Parathyroid adenoma (tissue), 2 donors: ENCODE results near the gene USP17L28.
"Not testable (repeated sequence)": the region's sequence is repeated elsewhere in the genome, so short reads cannot be mapped to it uniquely, and the experiment has no call there.

Source experiments
- H2AFZ ChIP-seq: fragments of 300-600 bp; sonication (generic); one replicate; pipeline ENCODE4 v1.7.0; 2017; ENCODE audit warnings: antibody characterized with exemption, mild to moderate bottlenecking
- H3K27ac ChIP-seq: fragments of 300-600 bp; sonication (generic); one replicate; pipeline ENCODE4 v1.7.0; 2017
- H3K27me3 ChIP-seq: fragments of 300-600 bp; sonication (generic); one replicate; pipeline ENCODE4 v1.7.0; 2017; ENCODE audit warnings: low read length; ENCODE audit not compliant: control insufficient read depth, insufficient read depth
- H3K36me3 ChIP-seq: fragments of 300-600 bp; sonication (generic); one replicate; pipeline ENCODE4 v1.7.0; 2017; ENCODE audit warnings: low read length; ENCODE audit not compliant: control insufficient read depth, insufficient read depth
- H3K4me1 ChIP-seq: fragments of 300-600 bp; sonication (generic); one replicate; pipeline ENCODE4 v1.7.0; 2017; ENCODE audit warnings: control low read depth
- H3K4me2 ChIP-seq: fragments of 300-600 bp; sonication (generic); one replicate; pipeline ENCODE4 v1.7.0; 2017; ENCODE audit warnings: low read length
- H3K4me3 ChIP-seq: fragments of 300-600 bp; sonication (generic); one replicate; pipeline ENCODE4 v1.7.0; 2017; ENCODE audit warnings: low read depth, low read length
- H3K79me2 ChIP-seq: fragments of 300-600 bp; sonication (generic); one replicate; pipeline ENCODE4 v1.7.0; 2017; ENCODE audit warnings: control low read depth
- H3K9ac ChIP-seq: fragments of 300-600 bp; sonication (generic); one replicate; pipeline ENCODE4 v1.7.0; 2017; ENCODE audit warnings: mild to moderate bottlenecking
- H3K9me3 ChIP-seq: fragments of 300-600 bp; sonication (generic); one replicate; pipeline ENCODE4 v1.7.0; 2017; ENCODE audit warnings: low read length; ENCODE audit not compliant: control insufficient read depth
- donor health status: primary hyperparathyroidism.

USP17L28 gene, protein sequence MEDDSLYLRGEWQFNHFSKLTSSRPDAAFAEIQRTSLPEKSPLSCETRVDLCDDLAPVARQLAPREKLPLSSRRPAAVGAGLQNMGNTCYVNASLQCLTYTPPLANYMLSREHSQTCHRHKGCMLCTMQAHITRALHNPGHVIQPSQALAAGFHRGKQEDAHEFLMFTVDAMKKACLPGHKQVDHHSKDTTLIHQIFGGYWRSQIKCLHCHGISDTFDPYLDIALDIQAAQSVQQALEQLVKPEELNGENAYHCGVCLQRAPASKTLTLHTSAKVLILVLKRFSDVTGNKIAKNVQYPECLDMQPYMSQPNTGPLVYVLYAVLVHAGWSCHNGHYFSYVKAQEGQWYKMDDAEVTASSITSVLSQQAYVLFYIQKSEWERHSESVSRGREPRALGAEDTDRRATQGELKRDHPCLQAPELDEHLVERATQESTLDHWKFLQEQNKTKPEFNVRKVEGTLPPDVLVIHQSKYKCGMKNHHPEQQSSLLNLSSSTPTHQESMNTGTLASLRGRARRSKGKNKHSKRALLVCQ

DNA sequence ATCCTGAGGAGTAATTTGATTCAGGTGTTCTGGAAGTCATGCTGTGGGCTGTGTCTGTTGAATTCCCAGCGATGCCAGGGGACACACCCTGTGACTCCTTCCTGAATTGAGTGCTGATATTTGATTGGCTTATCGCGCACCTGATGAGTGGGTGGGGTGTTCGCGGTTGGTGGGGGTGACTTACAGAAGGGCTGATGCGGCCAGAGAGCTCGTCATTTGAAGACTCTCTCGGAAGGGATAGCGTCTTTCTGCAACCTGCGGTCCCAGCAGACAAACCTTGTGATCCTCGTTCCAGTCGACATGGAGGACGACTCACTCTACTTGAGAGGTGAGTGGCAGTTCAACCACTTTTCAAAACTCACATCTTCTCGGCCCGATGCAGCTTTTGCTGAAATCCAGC is at the start of gene USP17L28:
TSS of gene USP17L28 (plus strand) at position 301 of the 400 bp plus-strand sequence. CDS start at position 301, 0 bp downstream.
- H3K79me2 ChIP-seq, H3K36me3 ChIP-seq, H3K27me3 ChIP-seq: not testable (repeated sequence)

DNA sequence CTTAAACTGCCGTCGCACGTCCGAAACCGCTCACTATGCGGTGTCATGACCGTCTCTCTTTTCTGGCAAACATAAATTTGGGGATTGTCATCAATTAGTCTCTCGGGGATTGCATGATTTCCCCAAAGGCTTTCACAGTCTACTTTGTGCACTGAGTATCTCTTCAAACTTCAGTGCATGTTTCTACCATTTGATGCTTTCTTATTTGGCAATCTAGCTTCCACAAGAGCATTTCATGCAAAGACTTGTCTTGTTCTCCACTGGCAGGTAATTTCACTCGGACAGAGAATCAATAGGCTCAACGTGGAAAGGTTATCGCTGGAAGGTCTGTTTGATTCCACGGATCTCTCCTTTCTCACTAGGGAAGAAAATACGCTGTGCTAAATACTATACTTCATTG is 24.5 kb upstream of the USP17L28 start:
- H3K4me1 ChIP-seq, H3K36me3 ChIP-seq, H3K9ac ChIP-seq, H3K4me2 ChIP-seq, H3K4me3 ChIP-seq, H3K27me3 ChIP-seq, H3K9me3 ChIP-seq, H3K27ac ChIP-seq, H3K79me2 ChIP-seq, H2AFZ ChIP-seq: not testable (repeated sequence)

More for the DNA sequence above, at the start of gene USP17L28:
- H3K4me1 ChIP-seq, H3K9me3 ChIP-seq, H3K9ac ChIP-seq, H3K27ac ChIP-seq, H2AFZ ChIP-seq, H3K4me3 ChIP-seq, H3K4me2 ChIP-seq: not testable (repeated sequence)

DNA sequence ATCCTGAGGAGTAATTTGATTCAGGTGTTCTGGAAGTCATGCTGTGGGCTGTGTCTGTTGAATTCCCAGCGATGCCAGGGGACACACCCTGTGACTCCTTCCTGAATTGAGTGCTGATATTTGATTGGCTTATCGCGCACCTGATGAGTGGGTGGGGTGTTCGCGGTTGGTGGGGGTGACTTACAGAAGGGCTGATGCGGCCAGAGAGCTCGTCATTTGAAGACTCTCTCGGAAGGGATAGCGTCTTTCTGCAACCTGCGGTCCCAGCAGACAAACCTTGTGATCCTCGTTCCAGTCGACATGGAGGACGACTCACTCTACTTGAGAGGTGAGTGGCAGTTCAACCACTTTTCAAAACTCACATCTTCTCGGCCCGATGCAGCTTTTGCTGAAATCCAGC is 23.8 kb upstream of the USP17L28 start, which contains the start of gene USP17L24:
TSS of gene USP17L24 (plus strand) at position 301 of the 400 bp plus-strand sequence. CDS start at position 301, 0 bp downstream.
- H2AFZ ChIP-seq, H3K27ac ChIP-seq, H3K4me2 ChIP-seq, H3K36me3 ChIP-seq, H3K9ac ChIP-seq, H3K27me3 ChIP-seq, H3K4me1 ChIP-seq, H3K9me3 ChIP-seq, H3K4me3 ChIP-seq, H3K79me2 ChIP-seq: not testable (repeated sequence)

DNA sequence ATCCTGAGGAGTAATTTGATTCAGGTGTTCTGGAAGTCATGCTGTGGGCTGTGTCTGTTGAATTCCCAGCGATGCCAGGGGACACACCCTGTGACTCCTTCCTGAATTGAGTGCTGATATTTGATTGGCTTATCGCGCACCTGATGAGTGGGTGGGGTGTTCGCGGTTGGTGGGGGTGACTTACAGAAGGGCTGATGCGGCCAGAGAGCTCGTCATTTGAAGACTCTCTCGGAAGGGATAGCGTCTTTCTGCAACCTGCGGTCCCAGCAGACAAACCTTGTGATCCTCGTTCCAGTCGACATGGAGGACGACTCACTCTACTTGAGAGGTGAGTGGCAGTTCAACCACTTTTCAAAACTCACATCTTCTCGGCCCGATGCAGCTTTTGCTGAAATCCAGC is 19.1 kb upstream of the USP17L28 start, which contains the start of gene USP17L25:
TSS of gene USP17L25 (plus strand) at position 301 of the 400 bp plus-strand sequence. CDS start at position 301, 0 bp downstream.
- not testable (repeated sequence) for H3K9me3 ChIP-seq, H3K4me1 ChIP-seq, H2AFZ ChIP-seq, H3K27me3 ChIP-seq, H3K9ac ChIP-seq, H3K79me2 ChIP-seq, H3K4me2 ChIP-seq, H3K36me3 ChIP-seq, H3K4me3 ChIP-seq, H3K27ac ChIP-seq

DNA sequence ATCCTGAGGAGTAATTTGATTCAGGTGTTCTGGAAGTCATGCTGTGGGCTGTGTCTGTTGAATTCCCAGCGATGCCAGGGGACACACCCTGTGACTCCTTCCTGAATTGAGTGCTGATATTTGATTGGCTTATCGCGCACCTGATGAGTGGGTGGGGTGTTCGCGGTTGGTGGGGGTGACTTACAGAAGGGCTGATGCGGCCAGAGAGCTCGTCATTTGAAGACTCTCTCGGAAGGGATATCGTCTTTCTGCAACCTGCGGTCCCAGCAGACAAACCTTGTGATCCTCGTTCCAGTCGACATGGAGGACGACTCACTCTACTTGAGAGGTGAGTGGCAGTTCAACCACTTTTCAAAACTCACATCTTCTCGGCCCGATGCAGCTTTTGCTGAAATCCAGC is 14.3 kb upstream of the USP17L28 start, which contains the start of gene USP17L26:
TSS of gene USP17L26 (plus strand) at position 301 of the 400 bp plus-strand sequence. CDS start at position 301, 0 bp downstream.
- H2AFZ ChIP-seq, H3K79me2 ChIP-seq, H3K27me3 ChIP-seq, H3K4me2 ChIP-seq, H3K27ac ChIP-seq, H3K9me3 ChIP-seq, H3K4me1 ChIP-seq, H3K4me3 ChIP-seq, H3K36me3 ChIP-seq, H3K9ac ChIP-seq: not testable (repeated sequence)

DNA sequence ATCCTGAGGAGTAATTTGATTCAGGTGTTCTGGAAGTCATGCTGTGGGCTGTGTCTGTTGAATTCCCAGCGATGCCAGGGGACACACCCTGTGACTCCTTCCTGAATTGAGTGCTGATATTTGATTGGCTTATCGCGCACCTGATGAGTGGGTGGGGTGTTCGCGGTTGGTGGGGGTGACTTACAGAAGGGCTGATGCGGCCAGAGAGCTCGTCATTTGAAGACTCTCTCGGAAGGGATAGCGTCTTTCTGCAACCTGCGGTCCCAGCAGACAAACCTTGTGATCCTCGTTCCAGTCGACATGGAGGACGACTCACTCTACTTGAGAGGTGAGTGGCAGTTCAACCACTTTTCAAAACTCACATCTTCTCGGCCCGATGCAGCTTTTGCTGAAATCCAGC is 9.6 kb upstream of the USP17L28 start, which contains the start of gene USP17L5:
TSS of gene USP17L5 (plus strand) at position 301 of the 400 bp plus-strand sequence. CDS start at position 301, 0 bp downstream.
- H3K27ac ChIP-seq, H3K36me3 ChIP-seq, H3K4me3 ChIP-seq, H3K4me2 ChIP-seq, H3K9me3 ChIP-seq, H3K9ac ChIP-seq, H2AFZ ChIP-seq, H3K79me2 ChIP-seq, H3K4me1 ChIP-seq, H3K27me3 ChIP-seq: not testable (repeated sequence)

DNA sequence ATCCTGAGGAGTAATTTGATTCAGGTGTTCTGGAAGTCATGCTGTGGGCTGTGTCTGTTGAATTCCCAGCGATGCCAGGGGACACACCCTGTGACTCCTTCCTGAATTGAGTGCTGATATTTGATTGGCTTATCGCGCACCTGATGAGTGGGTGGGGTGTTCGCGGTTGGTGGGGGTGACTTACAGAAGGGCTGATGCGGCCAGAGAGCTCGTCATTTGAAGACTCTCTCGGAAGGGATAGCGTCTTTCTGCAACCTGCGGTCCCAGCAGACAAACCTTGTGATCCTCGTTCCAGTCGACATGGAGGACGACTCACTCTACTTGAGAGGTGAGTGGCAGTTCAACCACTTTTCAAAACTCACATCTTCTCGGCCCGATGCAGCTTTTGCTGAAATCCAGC is 4.8 kb upstream of the USP17L28 start, which contains the start of gene USP17L27:
TSS of gene USP17L27 (plus strand) at position 301 of the 400 bp plus-strand sequence. CDS start at position 301, 0 bp downstream.
- not testable (repeated sequence) for H3K4me3 ChIP-seq, H3K4me1 ChIP-seq, H3K27me3 ChIP-seq, H3K9ac ChIP-seq, H3K36me3 ChIP-seq, H3K79me2 ChIP-seq, H3K27ac ChIP-seq, H2AFZ ChIP-seq, H3K9me3 ChIP-seq, H3K4me2 ChIP-seq

DNA sequence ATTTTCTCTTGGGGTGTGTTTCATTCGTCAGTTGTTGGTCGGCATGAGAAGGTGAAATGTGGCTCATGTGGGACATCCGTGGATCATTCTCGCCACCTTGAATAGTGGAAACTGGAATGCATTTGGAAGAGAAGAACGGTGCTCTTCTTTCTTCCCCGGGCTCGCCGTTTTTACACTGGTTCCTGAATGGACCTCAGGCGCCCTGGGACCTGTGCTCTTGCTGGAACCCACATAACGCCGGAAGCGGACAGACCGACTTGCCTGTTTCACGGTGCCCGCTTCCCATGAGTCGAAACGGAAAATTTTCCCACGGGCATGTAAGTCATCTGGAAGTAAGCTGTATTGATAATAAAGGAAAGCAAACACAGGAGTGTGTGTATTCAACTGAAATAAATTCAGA is 2.2 kb downstream of the USP17L28 start:
- not testable (repeated sequence) for H3K27me3 ChIP-seq, H3K4me2 ChIP-seq, H3K36me3 ChIP-seq, H3K79me2 ChIP-seq, H2AFZ ChIP-seq, H3K27ac ChIP-seq, H3K9ac ChIP-seq, H3K4me3 ChIP-seq, H3K9me3 ChIP-seq, H3K4me1 ChIP-seq

DNA sequence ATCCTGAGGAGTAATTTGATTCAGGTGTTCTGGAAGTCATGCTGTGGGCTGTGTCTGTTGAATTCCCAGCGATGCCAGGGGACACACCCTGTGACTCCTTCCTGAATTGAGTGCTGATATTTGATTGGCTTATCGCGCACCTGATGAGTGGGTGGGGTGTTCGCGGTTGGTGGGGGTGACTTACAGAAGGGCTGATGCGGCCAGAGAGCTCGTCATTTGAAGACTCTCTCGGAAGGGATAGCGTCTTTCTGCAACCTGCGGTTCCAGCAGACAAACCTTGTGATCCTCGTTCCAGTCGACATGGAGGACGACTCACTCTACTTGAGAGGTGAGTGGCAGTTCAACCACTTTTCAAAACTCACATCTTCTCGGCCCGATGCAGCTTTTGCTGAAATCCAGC is 4.6 kb downstream of the USP17L28 start, which contains the start of gene USP17L29:
TSS of gene USP17L29 (plus strand) at position 301 of the 400 bp plus-strand sequence. CDS start at position 301, 0 bp downstream.
- not testable (repeated sequence) for H3K4me1 ChIP-seq, H3K4me2 ChIP-seq, H3K27me3 ChIP-seq, H3K9ac ChIP-seq, H2AFZ ChIP-seq, H3K9me3 ChIP-seq, H3K27ac ChIP-seq, H3K79me2 ChIP-seq, H3K36me3 ChIP-seq, H3K4me3 ChIP-seq

DNA sequence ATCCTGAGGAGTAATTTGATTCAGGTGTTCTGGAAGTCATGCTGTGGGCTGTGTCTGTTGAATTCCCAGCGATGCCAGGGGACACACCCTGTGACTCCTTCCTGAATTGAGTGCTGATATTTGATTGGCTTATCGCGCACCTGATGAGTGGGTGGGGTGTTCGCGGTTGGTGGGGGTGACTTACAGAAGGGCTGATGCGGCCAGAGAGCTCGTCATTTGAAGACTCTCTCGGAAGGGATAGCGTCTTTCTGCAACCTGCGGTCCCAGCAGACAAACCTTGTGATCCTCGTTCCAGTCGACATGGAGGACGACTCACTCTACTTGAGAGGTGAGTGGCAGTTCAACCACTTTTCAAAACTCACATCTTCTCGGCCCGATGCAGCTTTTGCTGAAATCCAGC is 14.1 kb downstream of the USP17L28 start, which contains the start of gene USP17L30:
TSS of gene USP17L30 (plus strand) at position 301 of the 400 bp plus-strand sequence. CDS start at position 301, 0 bp downstream.
- not testable (repeated sequence) for H3K4me2 ChIP-seq, H3K4me3 ChIP-seq, H3K27ac ChIP-seq, H2AFZ ChIP-seq, H3K27me3 ChIP-seq, H3K9ac ChIP-seq, H3K36me3 ChIP-seq, H3K4me1 ChIP-seq, H3K79me2 ChIP-seq, H3K9me3 ChIP-seq
